Panc1 (cell line): ENCODE measurements around the gene MBD3L2. TPM values are rescaled to one million over a fixed set of nuclear protein-coding genes. Genes with fewer than 3 reads are reported as not detected.

Experiments used
- ATAC-seq: fragments of 200-7000 bp; cut with Tn5 transposase; 2 replicates; pipeline ENCODE4 v1.9.1; 2020; ENCODE audit warnings: mild to moderate bottlenecking, moderate library complexity
- BruUV-seq: library from RNA; stranded (reverse); fragments of 400-500 nt; replicated peaks from 2 replicates; lab custom pipeline; 2021; lab: Mats Ljungman, UMichigan
- CTCF ChIA-PET: fragments of 300-600 bp; sonication (Branson Sonifier 250); formaldehyde crosslinking; loops from one replicate; lab custom pipeline; 2022; ENCODE audit warnings: antibody characterized with exemption; lab: Charles Lee
- POLR2A ChIA-PET: fragments of 300-600 bp; sonication (Branson Sonifier 250); formaldehyde crosslinking; loops from one replicate; lab custom pipeline; 2022; ENCODE audit warnings: antibody characterized with exemption; lab: Charles Lee
- DNase-seq: peaks from one replicate; pipeline ENCODE4 v3.0.0-alpha.2; 2010; ENCODE audit warnings: low read depth, low spot score
- H3K27ac ChIP-seq: 2 replicates; pipeline ENCODE4 v1.5.1; 2011; ENCODE audit warnings: mild to moderate bottlenecking, low read length, inconsistent platforms
- H3K27me3 ChIP-seq: fragments of 200-500 bp; sonication (Bioruptor generic); 2 replicates; pipeline ENCODE4 v1.6.0; 2014; ENCODE audit warnings: low read length, inconsistent platforms; ENCODE audit not compliant: control insufficient read depth, insufficient read depth
- H3K36me3 ChIP-seq: fragments of 200-500 bp; sonication (Bioruptor generic); 2 replicates; pipeline ENCODE4 v1.5.1; 2014; ENCODE audit warnings: inconsistent platforms, mild to moderate bottlenecking, low read length, moderate library complexity; ENCODE audit not compliant: control insufficient read depth, insufficient read depth
- H3K4me1 ChIP-seq: 2 replicates; pipeline ENCODE4 v1.5.1; 2011; ENCODE audit warnings: inconsistent platforms, mild to moderate bottlenecking, low read length, moderate library complexity; ENCODE audit not compliant: control insufficient read depth, insufficient read depth
- H3K4me3 ChIP-seq, 2 experiments: 2 replicates each; pipeline ENCODE4 v1.5.1; 2011 to 2012; ENCODE audit warnings: low read depth in 2 of 2, low read length in 2 of 2, mild to moderate bottlenecking in 2 of 2, inconsistent platforms in 1 of 2, moderate library complexity in 1 of 2
- H3K9me3 ChIP-seq: fragments of 200-500 bp; sonication (Bioruptor generic); 2 replicates; pipeline ENCODE4 v1.5.1; 2014; ENCODE audit warnings: low read depth, mild to moderate bottlenecking, inconsistent platforms, low read length, moderate library complexity; ENCODE audit not compliant: control insufficient read depth, insufficient read depth
- CTCF ChIP-seq: fragments of 450-650 bp; IDR thresholded peaks from 2 replicates; pipeline ENCODE4 v1.5.1; 2017; ENCODE audit warnings: mild to moderate bottlenecking
- POLR2AphosphoS5 ChIP-seq: IDR thresholded peaks from 2 replicates; pipeline ENCODE4 v1.6.1; 2012; ENCODE audit warnings: mild to moderate bottlenecking, low read depth, low read length, moderate library complexity
- REST ChIP-seq, 2 experiments: IDR thresholded peaks; 2 replicates each; pipeline ENCODE4 v1.6.1; 2011 to 2012; ENCODE audit warnings: low read depth in 2 of 2, control low read depth in 1 of 2, low read length in 1 of 2, mild to moderate bottlenecking in 1 of 2, moderate library complexity in 1 of 2; ENCODE audit not compliant: insufficient read depth in 1 of 2
- TCF7L2 ChIP-seq: IDR thresholded peaks from 2 replicates; pipeline ENCODE4 v1.6.1; 2011; ENCODE audit warnings: mild to moderate bottlenecking, low read depth, low read length, inconsistent platforms
- in situ Hi-C: cut with HindIII; loops from 2 replicates; pipeline ENCODE4 v1.10.0; 2016; ENCODE audit warnings: low sequenced_read_pairs, low pct_unique_long_range_greater_than_20kb
- intact Hi-C: fragments of 100-400 bp; cut with micrococcal nuclease; formaldehyde crosslinking; loops from one replicate; pipeline ENCODE4 v1.10.0; 2022; ENCODE audit not compliant: unreplicated experiment
- total RNA-seq: library from RNA; stranded (reverse); gene quantifications from one replicate; pipeline ENCODE4 v1.2.1, GENCODE V29; 2021; ENCODE audit not compliant: unreplicated experiment

The MBD3L2 gene
- total RNA-seq, 1 experiment from 2014 or later: not detected

- ChIA-PET POLR2A (no interaction called here), CTCF (no interaction called here)
- no peak for DNase-seq
- ATAC-seq: no peak
- no peak for TF ChIP-seq CTCF
- TF ChIP-seq TCF7L2: no peak
- TF ChIP-seq REST (IDR thresholded peaks at IDR 0.05; ENCODE audit: insufficient read depth in 1 of 2, low read depth in 2 of 2, low read length in 1 of 2): no peak
- Histone ChIP-seq H3K36me3 (no peaks in the 10 kb centered on the region), H3K27ac (peak overlapping the region; percentile 89), H3K27me3 (no peaks in the 10 kb centered on the region), H3K4me1 (no peaks in the 10 kb centered on the region; the same call in 1 of the 2 replicates), H3K4me3 (peak overlapping the region; percentile 66 to 71; a peak in 3 of 4 replicates), H3K9me3 (peaks cover 3% of the 10 kb centered on the region; the same call in 1 of the 2 replicates)
- in situ Hi-C loops (no loop called here), intact Hi-C loops (no loop called here)
- TSS peak; percentile 88 for BruUV-seq
These were observed 49.0 kb downstream of the MBD3L2 start for GRCh38 chr19:7098096-7098495.

GRCh38 chr19:7098701-7099596, 49.8 kb downstream of the MBD3L2 start:
- no peak for TF ChIP-seq REST (IDR thresholded peaks at IDR 0.05; ENCODE audit: insufficient read depth in 1 of 2, low read depth in 2 of 2, low read length in 1 of 2)
- peak; percentile 49; the same call in 1 of the 2 replicates for TF ChIP-seq POLR2AphosphoS5
- ATAC-seq (peak; percentile 95), DNase-seq (peak; percentile 53)
- no peaks in the 10 kb centered on the region; the same call in 1 of the 2 replicates for H3K4me1 ChIP-seq
- intact Hi-C loops (no loop called here), in situ Hi-C loops (no loop called here)
- no peaks in the 10 kb centered on the region for H3K36me3 ChIP-seq
- H3K9me3 ChIP-seq: peaks cover 3% of the 10 kb centered on the region; the same call in 1 of the 2 replicates
- no peaks in the 10 kb centered on the region for H3K27me3 ChIP-seq
- peak overlapping the region; percentile 89 for H3K27ac ChIP-seq
- H3K4me3 ChIP-seq: peak overlapping the region; percentile 66 to 71
- no TSS peak for BruUV-seq
- POLR2A ChIA-PET: interaction anchor here (0.5 to 0.7 kb wide), 4 partner anchors 30 to 1107 kb away, joined by 3 to 11 read pairs (median 4); partner anchors contain the start of gene ZNF557
- CTCF ChIA-PET: interaction anchor here (0.6 to 0.9 kb wide), 3 partner anchors 12 to 380 kb away, joined by 4 to 7 read pairs (median 6); no protein-coding TSS in a partner anchor
